ENCODE data around the gene HAGHL. TPM values are rescaled to one million over a fixed set of nuclear protein-coding genes. Genes with fewer than 3 reads are reported as not detected.

HAGHL gene
- total RNA-seq, 1 experiment from 2014 or later: 6.8 TPM

- peaks cover 14% of the 10 kb centered on the region for H3K27me3 Mint-ChIP-seq (ENCODE audit: insufficient read depth, unreplicated experiment)
- intact Hi-C loops (cut with micrococcal nuclease; ENCODE audit: unreplicated experiment): no loop called here
- no peaks in the 10 kb centered on the region for H3K36me3 ChIP-seq (ENCODE audit: control insufficient read depth, insufficient read depth, low read length)
These were observed 21.3 kb upstream of the HAGHL start, which contains the start of gene FBXL16 for GRCh38 chr16:705431-706188. Gene FBXL16, minus strand, starts transcription at chr16:705801. Its CDS starts 8,396 bp downstream, at chr16:697405.

GRCh38 chr16:706189-707061 lies 20.5 kb upstream of the HAGHL start:
- TF ChIP-seq, protein P1, sequence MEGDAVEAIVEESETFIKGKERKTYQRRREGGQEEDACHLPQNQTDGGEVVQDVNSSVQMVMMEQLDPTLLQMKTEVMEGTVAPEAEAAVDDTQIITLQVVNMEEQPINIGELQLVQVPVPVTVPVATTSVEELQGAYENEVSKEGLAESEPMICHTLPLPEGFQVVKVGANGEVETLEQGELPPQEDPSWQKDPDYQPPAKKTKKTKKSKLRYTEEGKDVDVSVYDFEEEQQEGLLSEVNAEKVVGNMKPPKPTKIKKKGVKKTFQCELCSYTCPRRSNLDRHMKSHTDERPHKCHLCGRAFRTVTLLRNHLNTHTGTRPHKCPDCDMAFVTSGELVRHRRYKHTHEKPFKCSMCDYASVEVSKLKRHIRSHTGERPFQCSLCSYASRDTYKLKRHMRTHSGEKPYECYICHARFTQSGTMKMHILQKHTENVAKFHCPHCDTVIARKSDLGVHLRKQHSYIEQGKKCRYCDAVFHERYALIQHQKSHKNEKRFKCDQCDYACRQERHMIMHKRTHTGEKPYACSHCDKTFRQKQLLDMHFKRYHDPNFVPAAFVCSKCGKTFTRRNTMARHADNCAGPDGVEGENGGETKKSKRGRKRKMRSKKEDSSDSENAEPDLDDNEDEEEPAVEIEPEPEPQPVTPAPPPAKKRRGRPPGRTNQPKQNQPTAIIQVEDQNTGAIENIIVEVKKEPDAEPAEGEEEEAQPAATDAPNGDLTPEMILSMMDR (IDR thresholded peaks at IDR 0.05; ENCODE audit: insufficient read depth in 1 of 2, low read depth in 1 of 2, low read length in 1 of 2, severe bottlenecking in 1 of 2, unreplicated experiment in 1 of 2): no peak
- H3K36me3 Mint-ChIP-seq (ENCODE audit: insufficient read depth, unreplicated experiment): peaks cover 6% of the 10 kb centered on the region
- no TSS peak for BruUV-seq (replicated peaks)
- Histone ChIP-seq H3K36me3 (ENCODE audit: control insufficient read depth, insufficient read depth, low read length) (no peaks in the 10 kb centered on the region), H3K4me3 (ENCODE audit: low read depth, low read length) (peak overlapping the region; percentile 26), H3K27me3 (replicated peaks; ENCODE audit: control insufficient read depth, insufficient read depth, low read length) (no peaks in the 10 kb centered on the region; the same call in none of the 2 replicates), H3K4me1 (peaks cover 6% of the 10 kb centered on the region; the same call in 1 of the 2 replicates), H3K9me3 (no peaks in the 10 kb centered on the region)
- no peak for DNase-seq
- ChIA-PET POLR2A (interaction anchor here (1.0 kb wide), 2 partner anchors 15 kb away, joined by 3 to 4 read pairs; partner anchors contain the start of gene ANTKMT), CTCF (interaction anchor here (0.6 to 0.8 kb wide), 2 partner anchors 20 to 59 kb away, joined by 3 to 4 read pairs; partner anchors contain the start of genes CCDC78 and HAGHL)
- H3K4me1 Mint-ChIP-seq (ENCODE audit: low read depth, unreplicated experiment): no peaks in the 10 kb centered on the region
- H3K27ac Mint-ChIP-seq (ENCODE audit: unreplicated experiment): no peak overlapping the region
- peaks cover 14% of the 10 kb centered on the region for H3K27me3 Mint-ChIP-seq (ENCODE audit: insufficient read depth, unreplicated experiment)
- H3K4me3 Mint-ChIP-seq (ENCODE audit: unreplicated experiment): peak overlapping the region; percentile 11
- intact Hi-C loops (cut with micrococcal nuclease; ENCODE audit: unreplicated experiment): no loop called here
- no peaks in the 10 kb centered on the region for H3K9me3 Mint-ChIP-seq (ENCODE audit: unreplicated experiment)

More at GRCh38 chr16:705431-706188, 21.3 kb upstream of the HAGHL start, which contains the start of gene FBXL16:
- no peak within 1 kb of the TSS for H3K27ac Mint-ChIP-seq (ENCODE audit: unreplicated experiment)
- ChIA-PET CTCF (no interaction called here), POLR2A (interaction anchor here (1.0 kb wide), 1 partner anchor 16 kb away, joined by 3 read pairs; no protein-coding TSS in a partner anchor)
- H3K9me3 Mint-ChIP-seq (ENCODE audit: unreplicated experiment): no peaks in the 10 kb centered on the region
- DNase-seq: peak in 1 of 2 experiments; percentile 61
- peaks cover 6% of the 10 kb centered on the region for H3K36me3 Mint-ChIP-seq (ENCODE audit: insufficient read depth, unreplicated experiment)
- no peaks in the 10 kb centered on the region for H3K4me1 Mint-ChIP-seq (ENCODE audit: low read depth, unreplicated experiment)
- Histone ChIP-seq H3K9me3 (no peaks in the 10 kb centered on the region), H3K4me1 (peaks cover 8% of the 10 kb centered on the region), H3K4me3 (ENCODE audit: low read depth, low read length) (peak within 1 kb of the TSS; percentile 34), H3K27me3 (replicated peaks; ENCODE audit: control insufficient read depth, insufficient read depth, low read length) (no peaks in the 10 kb centered on the region; the same call in none of the 2 replicates)
- TF ChIP-seq, protein P1 (IDR thresholded peaks at IDR 0.05; ENCODE audit: insufficient read depth in 1 of 2, low read depth in 1 of 2, low read length in 1 of 2, severe bottlenecking in 1 of 2, unreplicated experiment in 1 of 2): no peak
- BruUV-seq (replicated peaks): no TSS peak
- peak within 1 kb of the TSS; percentile 44 for H3K4me3 Mint-ChIP-seq (ENCODE audit: unreplicated experiment)

GRCh38 chr16:707062-707538 lies 19.8 kb upstream of the HAGHL start:
- Histone ChIP-seq H3K27me3 (replicated peaks; ENCODE audit: control insufficient read depth, insufficient read depth, low read length) (no peaks in the 10 kb centered on the region; the same call in none of the 2 replicates), H3K4me3 (ENCODE audit: low read depth, low read length) (no peak overlapping the region)
- TF ChIP-seq, protein P1 (IDR thresholded peaks at IDR 0.05; ENCODE audit: insufficient read depth in 1 of 2, low read depth in 1 of 2, low read length in 1 of 2, severe bottlenecking in 1 of 2, unreplicated experiment in 1 of 2): no peak

More at GRCh38 chr16:707062-707538, 19.8 kb upstream of the HAGHL start:
- H3K4me1 Mint-ChIP-seq (ENCODE audit: low read depth, unreplicated experiment): no peaks in the 10 kb centered on the region
- ChIA-PET POLR2A (interaction anchor here (1.0 kb wide), 1 partner anchor 14 kb away, joined by 4 read pairs; the partner anchor contains the start of gene ANTKMT), CTCF (interaction anchor here (0.6 to 0.8 kb wide), 2 partner anchors 19 to 59 kb away, joined by 3 to 4 read pairs; partner anchors contain the start of genes CCDC78 and HAGHL)
- Histone ChIP-seq H3K9me3 (no peaks in the 10 kb centered on the region), H3K4me1 (peaks cover 6% of the 10 kb centered on the region; the same call in 1 of the 2 replicates), H3K36me3 (ENCODE audit: control insufficient read depth, insufficient read depth, low read length) (no peaks in the 10 kb centered on the region)
- no peaks in the 10 kb centered on the region for H3K9me3 Mint-ChIP-seq (ENCODE audit: unreplicated experiment)
- no peak overlapping the region for H3K4me3 Mint-ChIP-seq (ENCODE audit: unreplicated experiment)
- no peak for DNase-seq
- peaks cover 4% of the 10 kb centered on the region for H3K36me3 Mint-ChIP-seq (ENCODE audit: insufficient read depth, unreplicated experiment)
- H3K27me3 Mint-ChIP-seq (ENCODE audit: insufficient read depth, unreplicated experiment): peaks cover 13% of the 10 kb centered on the region
- no TSS peak for BruUV-seq (replicated peaks)
- no peak overlapping the region for H3K27ac Mint-ChIP-seq (ENCODE audit: unreplicated experiment)
- intact Hi-C loops (cut with micrococcal nuclease; ENCODE audit: unreplicated experiment): no loop called here
